HG02870 (cell line): ENCODE results near the gene COMMD2.
A peak's percentile ranks its signal among the peaks of the same experiment; 100 is the strongest.

Source experiments
- ATAC-seq: cut with Tn5 transposase; IDR thresholded peaks from one replicate; pipeline ENCODE4 v1.9.1; 2021; ENCODE audit warnings: mild to moderate bottlenecking, moderate library complexity; ENCODE audit not compliant: unreplicated experiment

Gene COMMD2

DNA sequence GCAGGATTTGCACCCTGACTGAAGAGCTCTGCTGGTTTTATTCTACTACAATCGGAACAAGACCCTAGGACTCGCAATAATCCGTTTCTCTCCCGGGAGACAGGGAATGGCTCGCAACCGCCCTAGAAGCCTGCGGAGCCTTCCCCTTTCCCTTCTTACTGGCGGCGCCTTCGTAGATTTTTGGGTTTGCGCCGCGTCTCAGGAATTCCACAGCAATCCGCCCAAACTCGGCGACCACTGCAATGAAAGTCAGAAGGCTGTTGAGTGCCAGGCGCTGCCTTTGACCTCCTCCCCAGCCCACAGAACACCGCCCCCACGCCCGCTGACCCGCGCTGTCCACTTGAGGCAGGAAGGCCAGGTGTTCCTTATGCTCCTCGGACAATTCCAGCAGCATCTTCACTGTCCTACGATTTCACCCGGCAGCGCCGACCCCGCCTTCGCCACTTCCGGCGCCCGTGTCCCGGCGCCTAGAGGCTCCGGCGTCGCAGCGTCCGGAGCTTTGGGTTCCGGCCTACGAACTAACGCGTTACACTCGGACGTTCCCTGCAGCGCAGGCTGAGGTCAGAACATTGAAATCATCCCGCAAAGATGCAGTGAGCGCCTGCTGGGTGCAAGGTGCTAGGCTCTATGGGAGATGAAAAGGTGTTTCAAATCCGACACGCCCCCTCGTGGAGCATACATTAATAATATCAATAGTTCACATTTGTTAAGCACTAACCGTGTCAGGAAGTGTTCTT lies at the start of gene COMMD2:
Gene COMMD2, minus strand, starts transcription at position 439 of the 737 bp plus-strand sequence. Its CDS starts 45 bp downstream, at position 394.
- ATAC-seq: peak; percentile 99

DNA sequence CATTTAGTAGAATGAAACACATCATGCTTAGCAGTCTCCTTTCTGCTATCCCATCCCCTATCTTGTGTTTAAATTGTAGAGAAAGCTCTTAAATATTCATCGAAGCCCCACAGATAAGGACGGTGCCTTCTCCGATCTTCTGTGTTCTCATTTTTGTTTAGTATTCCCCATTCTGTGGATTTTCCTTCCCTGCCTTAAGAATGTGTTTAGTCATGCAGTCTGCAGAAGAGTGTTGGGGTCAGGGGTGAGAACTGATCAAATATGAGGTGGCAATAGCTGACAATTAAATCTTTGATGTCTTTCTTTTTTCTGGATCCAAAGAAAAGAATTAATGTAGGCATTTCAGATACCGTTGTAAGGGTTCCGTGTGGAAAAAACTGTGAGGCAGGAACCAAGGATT lies 49.4 kb upstream of the COMMD2 start:
- no peak for ATAC-seq

DNA sequence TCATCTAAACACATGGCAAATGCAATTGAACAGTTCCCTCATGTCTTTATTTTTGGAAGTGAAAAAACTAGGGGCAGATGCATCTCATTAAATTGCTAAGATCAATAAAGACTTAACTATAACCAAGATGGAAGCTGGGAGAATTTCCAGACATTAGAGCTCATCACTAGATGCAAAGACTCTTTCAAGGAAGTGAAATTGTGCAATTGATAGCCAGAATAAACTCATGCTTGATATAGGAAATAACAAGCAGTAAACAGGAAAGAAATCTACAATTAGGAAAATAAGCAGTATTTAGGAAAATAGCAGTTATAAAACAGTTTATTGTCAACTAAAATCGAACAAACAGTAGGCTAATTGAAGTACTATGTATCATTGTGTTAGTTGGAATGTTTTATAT lies 48.9 kb upstream of the COMMD2 start:
- no peak for ATAC-seq

DNA sequence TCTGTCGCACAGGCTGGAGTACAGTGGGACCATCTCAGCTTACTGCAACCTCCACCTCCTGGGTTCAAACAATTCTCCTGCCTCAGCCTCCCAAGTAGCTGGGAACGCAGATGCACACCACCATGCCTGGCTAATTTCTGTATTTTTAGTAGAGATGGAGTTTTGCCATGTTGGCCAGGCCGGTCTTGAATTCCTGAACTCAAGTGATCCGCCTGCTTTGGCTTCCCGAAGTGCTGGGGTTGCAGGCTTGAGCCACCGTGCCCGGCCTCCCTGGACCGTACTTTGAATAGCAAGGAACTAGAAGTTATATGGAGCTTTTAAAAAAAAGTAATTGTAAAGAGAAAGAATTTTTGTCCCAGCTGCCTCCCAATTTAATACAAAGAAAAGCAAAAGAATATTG lies 48.4 kb upstream of the COMMD2 start:
- no peak for ATAC-seq

DNA sequence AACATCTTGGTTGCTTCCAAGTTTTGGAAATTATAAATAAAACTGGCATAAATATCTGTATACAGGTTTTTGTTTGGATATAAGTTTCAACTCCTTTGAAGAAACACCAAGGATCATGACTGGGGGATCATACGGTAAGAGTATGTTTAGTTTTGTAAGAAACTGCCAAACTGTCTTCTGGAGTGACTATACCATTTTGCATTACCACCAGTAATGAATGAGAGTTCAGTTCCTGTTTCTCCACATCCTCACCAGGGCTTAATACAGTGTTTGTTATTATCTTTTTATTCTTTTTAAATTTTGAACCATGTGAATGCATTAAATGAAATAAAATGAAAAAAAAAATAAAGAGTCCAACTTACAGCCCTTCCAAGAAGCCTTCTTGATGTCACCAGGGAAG lies 43.7 kb upstream of the COMMD2 start:
- no peak for ATAC-seq

DNA sequence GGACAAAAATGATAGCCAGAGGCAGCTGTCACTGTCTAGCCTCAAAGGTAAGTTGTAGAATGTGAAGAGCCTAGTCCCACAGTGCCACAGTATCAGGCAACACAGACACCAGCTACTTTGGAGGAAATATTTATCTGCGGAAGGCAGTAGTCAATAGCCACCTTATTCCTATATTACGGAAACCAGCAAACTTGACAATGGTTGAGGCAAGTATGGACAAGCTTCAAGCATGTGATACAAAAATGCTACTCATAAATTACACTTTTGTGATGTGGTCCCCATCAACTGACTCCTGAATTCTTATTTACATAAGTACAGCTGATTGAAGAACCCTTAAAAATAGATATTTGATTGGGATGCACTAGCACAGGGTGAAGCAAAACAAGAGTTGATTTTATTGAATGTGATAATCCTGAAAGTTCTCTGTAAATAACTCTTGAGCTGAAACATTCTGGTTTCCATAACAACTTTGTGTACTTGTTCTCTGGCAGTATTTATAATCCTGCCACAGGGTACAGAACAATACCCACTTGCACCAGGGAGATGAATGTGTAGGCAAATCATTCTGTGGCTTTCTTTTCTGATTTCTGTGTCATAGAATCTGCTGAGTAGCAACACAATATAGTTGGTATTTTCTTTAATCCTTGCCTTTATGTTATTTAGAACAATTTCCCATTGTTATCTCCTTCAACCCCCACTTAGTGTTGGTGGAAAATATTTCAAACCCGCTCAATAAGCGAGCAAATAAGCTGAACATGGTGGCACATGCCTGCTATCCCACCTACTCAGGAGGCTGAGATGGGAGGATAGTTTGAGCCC lies 40.4 kb upstream of the COMMD2 start, which contains the start of gene ANKUB1:
Gene ANKUB1, minus strand, starts transcription at position 103 of the 819 bp plus-strand sequence. CDS start 188 bp downstream, outside the sequence.
- ATAC-seq: no peak

DNA sequence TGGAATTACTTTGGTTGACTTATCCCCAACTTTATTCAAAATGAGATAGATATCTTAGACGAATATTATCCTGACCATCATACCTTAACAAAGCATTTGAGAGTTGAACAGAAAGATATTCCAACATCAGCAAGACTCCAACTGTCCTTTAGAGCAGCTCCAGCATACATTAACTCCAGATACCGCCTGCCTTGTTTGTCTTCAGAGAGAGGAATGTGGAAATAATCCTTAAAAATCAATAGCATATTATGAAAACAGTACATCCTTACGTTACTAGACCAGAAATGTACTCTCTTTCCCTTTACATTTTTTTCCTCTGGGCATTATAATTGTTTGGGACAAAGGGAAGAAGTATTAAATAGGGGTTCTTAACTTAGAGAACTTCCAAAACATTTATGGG lies 38.4 kb upstream of the COMMD2 start:
- no peak for ATAC-seq

DNA sequence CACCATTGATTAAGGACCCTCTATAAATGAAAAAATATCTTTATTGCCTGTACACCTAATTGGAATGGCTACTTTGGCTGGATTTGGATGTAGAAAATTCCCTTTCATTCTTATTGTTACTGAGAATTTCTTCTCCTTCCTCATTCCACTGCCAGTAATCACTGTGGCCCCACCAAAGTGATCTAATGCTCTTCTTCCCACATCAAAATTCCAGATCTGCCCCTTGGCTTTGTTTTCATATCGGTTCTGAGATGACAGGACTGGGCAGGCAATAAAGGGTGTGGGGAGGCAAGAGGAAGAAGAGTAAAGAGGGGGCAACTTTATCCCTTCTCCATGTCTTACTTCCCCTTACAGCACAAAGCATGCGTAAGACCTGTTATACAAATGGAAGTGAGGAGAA lies 38.0 kb upstream of the COMMD2 start:
- ATAC-seq: no peak

DNA sequence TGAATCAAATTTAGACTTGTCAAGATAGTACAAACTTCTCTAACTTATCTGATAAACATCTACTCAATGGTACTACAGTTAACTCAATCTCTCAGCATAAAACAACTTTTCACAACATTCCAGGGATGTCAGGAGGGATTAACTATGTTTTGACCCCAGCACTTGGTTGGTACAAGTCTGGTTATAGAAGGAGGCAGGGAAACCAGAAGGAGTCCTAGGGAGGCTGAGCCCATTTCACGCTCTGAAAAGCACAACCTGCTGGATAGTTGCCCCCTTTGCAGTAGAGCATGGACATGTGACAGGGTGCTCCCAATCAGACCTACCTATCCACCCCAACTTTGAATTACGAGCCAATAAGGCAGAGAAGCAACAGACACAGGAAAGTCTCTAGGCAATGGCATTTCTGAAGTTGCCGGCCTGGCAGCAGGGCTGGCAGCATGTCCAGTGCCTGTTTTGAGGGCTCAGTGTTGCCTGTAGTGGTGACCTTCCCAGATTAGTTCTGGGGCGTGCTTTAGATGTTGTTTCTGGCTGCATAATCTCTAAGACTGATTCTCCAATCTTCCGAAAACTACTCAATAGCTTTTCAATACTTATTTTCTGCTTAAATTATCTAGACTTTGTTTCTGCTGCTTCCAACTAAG lies 31.9 kb upstream of the COMMD2 start:
- ATAC-seq: no peak

DNA sequence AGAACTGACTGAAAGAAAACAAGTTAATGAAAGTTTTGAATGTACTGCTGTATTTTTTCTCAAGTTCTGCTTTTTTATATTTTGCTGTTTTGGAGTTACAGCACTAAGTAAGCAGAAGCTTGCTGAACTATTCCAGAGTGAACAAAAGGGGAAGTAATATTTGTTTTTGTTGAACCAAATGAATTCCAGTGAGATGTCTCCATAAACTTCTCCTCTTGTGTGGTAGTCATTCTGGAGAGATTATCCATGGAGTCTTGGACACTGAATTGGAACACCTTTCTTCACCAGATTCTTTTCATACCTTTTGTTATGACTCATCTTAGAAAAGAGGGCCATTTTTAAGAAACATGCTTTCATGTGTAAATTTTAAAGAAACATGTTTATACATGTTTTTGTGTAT lies 31.3 kb upstream of the COMMD2 start:
- ATAC-seq: no peak

DNA sequence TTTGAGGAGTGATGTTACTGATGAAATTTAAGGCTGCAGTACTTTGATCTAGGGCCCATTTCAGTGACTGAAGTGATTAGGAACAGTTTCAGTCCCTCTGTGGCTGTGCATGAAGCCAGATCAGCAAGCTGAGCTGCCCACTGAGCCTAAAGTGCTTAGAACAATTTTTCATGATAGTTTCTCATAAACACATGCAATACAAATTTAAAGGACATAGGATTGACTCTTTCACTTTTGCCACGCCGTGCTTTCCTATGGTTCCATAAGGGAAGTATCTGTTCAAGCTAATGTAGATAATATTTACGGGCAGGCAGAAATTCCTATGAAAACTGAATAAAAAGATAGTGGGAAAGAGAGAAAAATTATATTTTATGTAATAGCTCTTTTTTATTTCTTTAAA lies 29.5 kb upstream of the COMMD2 start:
- no peak for ATAC-seq

DNA sequence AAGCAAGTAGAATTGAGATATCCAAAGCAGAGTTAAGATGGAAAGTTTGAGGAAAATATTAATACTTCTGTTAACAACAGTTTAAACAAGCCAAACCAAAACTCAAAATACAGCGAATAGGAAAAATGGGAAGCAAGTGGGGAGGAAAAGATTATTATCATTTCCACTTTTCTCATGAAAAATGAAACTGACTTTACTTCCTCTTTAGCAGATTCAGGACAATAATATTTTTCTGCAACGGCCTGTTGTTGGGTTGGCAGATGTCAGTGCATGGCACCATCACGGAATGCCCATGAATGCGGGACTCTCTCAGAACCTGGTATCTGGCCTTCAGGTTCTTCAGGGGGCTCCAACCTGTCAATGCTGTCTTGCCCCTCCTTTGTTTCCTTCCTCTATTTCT lies 28.9 kb upstream of the COMMD2 start:
- no peak for ATAC-seq

DNA sequence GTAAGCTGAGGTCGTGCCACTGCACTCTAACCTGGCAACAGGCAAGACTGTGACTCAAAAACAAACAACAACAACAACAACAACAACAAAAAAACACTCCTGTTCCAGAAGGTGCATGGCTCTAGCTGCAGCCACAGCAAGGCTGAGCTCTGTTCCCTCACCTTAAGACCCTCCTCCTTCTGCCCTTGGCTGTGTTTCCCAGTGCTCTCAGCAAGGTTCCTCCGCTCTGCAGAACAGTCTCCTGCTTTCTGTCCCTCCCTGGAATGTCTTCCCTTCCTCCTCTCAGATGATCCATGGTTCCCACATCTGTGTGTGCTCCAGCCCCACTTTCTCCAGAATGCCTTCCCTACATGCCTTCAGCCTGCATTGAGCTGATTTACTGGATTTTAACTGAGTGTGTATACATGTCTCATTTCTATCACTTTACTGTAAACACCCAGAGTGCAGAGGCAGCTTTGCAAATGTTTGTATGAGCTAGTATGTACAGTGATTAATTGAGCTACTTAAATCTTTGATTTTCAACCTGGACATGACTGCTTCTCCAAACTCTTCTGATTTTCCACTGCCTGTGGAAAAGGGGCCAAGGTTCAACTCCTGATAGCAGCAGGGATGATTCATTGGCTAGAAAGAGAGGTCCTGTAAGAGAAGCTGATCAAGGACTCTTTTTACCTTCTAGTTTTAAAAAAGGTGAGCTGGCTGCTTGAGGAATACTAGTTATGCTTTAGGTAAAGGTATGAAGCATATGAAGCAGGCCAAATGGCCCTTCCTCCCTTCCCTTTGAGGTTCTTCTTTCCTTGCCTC lies 25.3 kb upstream of the COMMD2 start:
- no peak for ATAC-seq

DNA sequence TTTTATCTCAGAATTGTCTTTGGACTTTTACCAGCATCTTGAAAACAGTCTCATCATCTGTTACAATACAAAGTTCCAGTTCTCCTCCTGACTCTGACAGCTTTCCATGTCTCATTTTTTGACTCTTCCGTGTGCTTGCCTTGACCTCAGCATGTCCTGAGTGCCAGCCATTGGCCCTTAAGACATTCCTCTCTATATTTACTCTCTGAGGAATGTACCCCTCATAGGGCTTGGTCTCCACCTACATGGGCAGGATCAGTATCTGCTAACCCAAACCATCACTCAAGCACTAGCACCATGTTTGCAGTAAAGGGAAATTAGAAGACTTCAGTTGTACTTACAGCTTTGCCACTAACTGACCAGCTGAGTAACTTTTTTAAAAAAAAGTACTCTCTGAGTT lies 23.9 kb upstream of the COMMD2 start:
- ATAC-seq: no peak

DNA sequence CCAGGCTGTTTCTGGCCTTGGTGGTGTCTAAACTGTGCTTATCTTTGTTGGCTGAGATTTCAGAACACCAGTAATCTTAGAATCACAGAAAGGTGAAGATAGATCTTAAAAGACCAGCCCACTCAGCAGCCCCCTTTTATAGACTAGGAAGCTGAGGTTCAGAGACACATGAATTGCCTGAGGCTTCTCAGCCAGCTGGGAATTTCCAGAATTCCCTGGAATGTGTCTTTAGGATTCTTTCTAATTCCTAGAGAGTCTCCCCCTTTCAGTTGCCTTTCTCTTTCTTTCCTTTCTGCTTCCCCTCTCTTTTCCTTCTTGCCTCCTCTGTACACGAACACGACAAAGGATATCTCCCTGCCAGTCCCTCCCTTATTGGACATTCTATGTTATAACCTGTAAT lies 20.6 kb upstream of the COMMD2 start:
- ATAC-seq: no peak

DNA sequence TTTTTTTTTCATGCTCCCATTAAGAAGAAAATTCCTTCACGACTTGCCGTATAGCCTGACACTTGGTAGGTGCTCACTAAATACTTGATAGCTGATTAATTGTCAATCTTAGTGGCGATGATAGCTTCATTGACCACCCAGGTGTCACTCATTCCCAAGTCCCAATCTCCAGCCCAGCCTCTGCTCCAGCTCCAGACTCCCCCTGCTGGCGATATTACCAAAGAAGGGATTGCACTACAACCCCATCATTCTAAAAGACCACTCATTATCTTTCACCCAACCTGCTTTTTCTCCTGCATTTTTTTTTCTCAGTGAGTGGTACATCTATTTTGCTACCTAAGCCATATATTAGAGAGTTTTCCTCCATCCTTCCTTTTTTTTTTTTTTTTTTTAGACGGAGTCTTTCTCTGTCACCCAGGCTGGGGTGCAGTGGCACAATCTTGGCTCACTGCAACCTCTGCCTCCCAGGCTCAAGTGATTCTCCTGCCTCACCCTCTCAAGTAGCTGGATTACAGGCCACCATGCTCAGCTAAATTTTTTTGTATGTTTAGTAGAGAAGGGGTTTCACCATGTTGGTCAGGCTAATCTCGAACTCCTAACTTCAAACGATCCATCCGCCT lies 19.5 kb upstream of the COMMD2 start:
- ATAC-seq: peak; percentile 58

DNA sequence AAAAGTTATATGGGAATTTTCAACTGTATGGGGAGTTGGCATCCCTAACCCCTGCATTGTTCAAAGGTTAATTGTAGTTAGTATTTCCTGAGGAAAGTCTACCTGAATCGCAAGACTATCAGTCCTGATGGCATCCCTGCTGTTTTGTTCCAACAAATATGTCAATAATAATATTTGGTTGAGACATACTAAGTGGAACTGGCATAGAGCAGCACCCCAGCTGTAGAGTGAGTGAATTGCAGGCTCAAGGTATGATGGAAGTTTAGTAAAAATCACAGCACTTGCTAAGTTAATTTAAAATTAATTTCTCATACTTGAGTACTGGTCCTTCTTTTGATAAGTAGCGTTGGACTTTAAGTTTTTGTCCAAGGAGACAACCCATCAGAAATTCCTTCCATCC lies 18.0 kb upstream of the COMMD2 start:
- ATAC-seq: no peak

DNA sequence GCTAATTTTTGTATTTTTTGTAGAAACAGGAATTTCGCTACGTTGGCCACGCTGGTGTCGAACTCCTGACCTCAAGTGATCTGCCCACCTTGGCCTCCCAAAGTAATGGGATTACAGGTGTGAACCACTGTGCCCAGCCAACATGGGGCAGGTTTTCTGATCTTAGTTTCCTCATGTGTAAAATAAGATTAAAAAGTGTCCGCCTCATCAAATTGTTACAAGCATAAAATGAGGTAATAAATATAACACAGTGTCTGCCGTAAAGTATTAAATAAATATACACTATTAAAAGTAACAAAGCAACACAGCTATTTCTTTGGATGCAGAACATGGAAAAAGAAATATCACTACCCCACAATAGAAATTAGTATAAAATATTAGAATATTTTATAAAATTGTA lies 16.4 kb upstream of the COMMD2 start:
- no peak for ATAC-seq

DNA sequence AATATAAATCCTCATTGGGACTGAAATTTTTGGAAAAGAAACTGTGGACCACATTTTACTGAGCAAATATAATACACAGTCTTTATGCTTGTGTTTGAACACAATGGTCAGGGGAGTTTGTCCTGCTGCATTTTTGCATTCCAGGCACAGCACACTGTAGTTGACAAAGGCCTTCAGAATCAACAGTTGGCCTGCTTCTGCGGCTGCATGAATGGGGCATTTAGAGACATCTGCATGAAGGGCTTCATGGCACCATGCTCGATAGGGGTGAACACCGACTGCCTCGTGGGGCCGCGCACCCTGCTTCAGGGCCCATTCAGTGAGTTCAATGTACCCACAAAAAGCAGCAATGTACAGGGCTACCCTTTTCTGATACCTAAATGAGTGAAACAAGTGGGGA lies 15.4 kb upstream of the COMMD2 start:
- no peak for ATAC-seq

DNA sequence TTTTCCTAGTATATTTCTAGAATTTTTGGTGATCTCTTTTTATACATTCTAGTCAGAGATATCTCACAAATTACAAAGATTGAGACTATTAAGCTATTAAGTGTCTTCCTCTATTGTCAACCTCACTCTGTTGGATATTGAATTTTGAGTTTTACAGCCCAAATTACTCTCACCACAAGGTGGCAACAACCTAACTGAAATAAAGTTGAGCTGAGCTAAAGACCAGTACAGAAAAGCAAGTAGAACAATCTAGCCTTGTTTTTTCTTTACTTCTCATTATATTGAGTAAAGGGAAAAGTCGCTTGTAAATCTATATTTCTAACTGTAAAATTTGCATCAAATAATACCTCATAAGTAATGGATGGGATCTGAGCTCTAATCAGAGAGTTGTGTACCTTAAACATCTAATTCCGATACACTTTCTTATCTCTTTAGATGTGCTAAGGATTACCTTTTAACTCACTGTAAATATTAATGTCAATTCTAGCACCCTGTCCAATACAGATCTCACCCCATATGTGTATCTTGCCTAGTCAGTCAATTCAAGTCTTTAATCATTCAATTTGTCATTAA lies 13.6 kb upstream of the COMMD2 start:
- no peak for ATAC-seq
